Fibroblast of the aortic adventitia (primary cell): ENCODE results near the gene ZFP36L2. TPM values are rescaled to one million over a fixed set of nuclear protein-coding genes. Genes with fewer than 3 reads are reported as not detected.

Experiments
- DNase-seq: peaks from one replicate; pipeline ENCODE4 v3.0.0-alpha.2; 2010; ENCODE audit warnings: low read depth
- H3K4me3 ChIP-seq: 2 replicates; pipeline ENCODE4 v1.5.1; 2011; ENCODE audit warnings: low read depth, mild to moderate bottlenecking, control low read depth, low read length, moderate library complexity
- CTCF ChIP-seq: IDR thresholded peaks from 2 replicates; pipeline ENCODE4 v1.5.1; 2011; ENCODE audit warnings: mild to moderate bottlenecking, low read length, control low read depth, inconsistent platforms; ENCODE audit not compliant: insufficient read depth
- total RNA-seq: library from RNA; depleted of rRNA; stranded (reverse); fragments of >200 nt; gene quantifications from 2 replicates; pipeline ENCODE4 v1.2.3, GENCODE V29; 2012; ENCODE audit warnings: low replicate concordance

ZFP36L2 gene
- total RNA-seq, 1 donor, result 34.3 TPM

- peak; percentile 82 for DNase-seq
- no peak for TF ChIP-seq CTCF
- no peak overlapping the region for H3K4me3 ChIP-seq
Measured at GRCh38 chr2:43269706-43270105, 43.3 kb upstream of the ZFP36L2 start.

- TF ChIP-seq CTCF, result peak; percentile 37
- peak; percentile 96 for DNase-seq
- H3K4me3 ChIP-seq, result peak overlapping the region; percentile 22
Measured at GRCh38 chr2:43269074-43269572, 42.7 kb upstream of the ZFP36L2 start.

GRCh38 chr2:43268066-43268953, 41.9 kb upstream of the ZFP36L2 start:
- no peak for TF ChIP-seq CTCF
- H3K4me3 ChIP-seq, result peak overlapping the region; percentile 14
- no peak for DNase-seq

- no peak overlapping the region for H3K4me3 ChIP-seq
- TF ChIP-seq CTCF, result no peak
- DNase-seq, result no peak
Measured at GRCh38 chr2:43267381-43267780, 41.0 kb upstream of the ZFP36L2 start.

- TF ChIP-seq CTCF, result no peak
- DNase-seq, result no peak
- no peak overlapping the region for H3K4me3 ChIP-seq
Measured at GRCh38 chr2:43266711-43267111, 40.3 kb upstream of the ZFP36L2 start.

GRCh38 chr2:43265421-43265820, 39.0 kb upstream of the ZFP36L2 start:
- TF ChIP-seq CTCF, result no peak
- no peak overlapping the region for H3K4me3 ChIP-seq
- DNase-seq, result peak; percentile 78
